ENCODE results near the gene CYB5D1. TPM values are rescaled to one million over a fixed set of nuclear protein-coding genes. Genes with fewer than 3 reads are reported as not detected.
"Not testable (repeated sequence)": the region's sequence is repeated elsewhere in the genome, so short reads cannot be mapped to it uniquely, and the experiment has no call there.

CYB5D1 gene, protein sequence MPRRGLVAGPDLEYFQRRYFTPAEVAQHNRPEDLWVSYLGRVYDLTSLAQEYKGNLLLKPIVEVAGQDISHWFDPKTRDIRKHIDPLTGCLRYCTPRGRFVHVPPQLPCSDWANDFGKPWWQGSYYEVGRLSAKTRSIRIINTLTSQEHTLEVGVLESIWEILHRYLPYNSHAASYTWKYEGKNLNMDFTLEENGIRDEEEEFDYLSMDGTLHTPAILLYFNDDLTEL
- 21.1 and 30.4 TPM in 2 replicates for polyA plus RNA-seq
- 25.8 and 27.8 TPM in 2 replicates for polyA minus RNA-seq

DNA sequence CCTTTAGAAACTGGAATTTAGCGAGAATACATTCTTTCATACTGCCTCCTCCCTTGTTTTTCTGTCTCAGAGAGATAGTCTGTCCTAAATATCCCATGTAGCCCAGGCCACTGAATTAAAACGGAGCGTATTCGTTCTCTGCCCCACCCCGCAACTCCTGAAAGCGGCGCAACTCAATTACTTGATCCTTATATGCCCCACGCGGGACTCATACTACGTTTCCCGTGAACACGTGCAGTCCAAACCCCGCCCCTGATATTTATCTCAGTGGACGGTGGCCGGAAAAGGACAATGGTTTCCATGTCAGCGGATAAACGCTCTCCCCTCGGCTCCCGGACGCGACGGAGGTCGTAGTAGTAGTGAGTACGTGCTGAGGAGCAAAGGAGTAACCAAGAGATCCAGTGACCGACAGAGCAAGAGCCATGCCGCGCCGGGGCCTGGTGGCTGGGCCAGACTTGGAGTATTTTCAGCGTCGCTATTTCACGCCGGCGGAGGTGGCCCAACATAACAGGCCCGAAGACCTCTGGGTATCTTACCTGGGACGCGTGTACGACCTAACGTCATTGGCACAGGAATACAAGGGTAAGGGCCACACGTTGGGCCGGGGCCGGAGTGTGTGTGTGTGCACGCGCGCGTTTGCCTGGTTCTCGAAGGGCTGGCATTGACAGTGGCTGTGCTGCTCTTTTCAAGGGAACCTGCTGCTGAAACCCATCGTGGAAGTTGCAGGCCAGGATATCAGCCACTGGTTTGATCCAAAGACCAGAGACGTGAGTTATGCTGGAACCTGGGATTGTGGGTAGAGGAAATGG, at the start of gene CYB5D1:
TSS of gene CYB5D1 (plus strand) at position 291 of the 809 bp plus-strand sequence. CDS start at position 423, 132 bp downstream.
- Histone ChIP-seq H3K4me2 (ENCODE audit: low read length) (peak within 1 kb of the TSS; percentile 97), H3K27ac (ENCODE audit: low read length) (peak within 1 kb of the TSS; percentile 98), H2AFZ (ENCODE audit: low read depth, low read length) (peak within 1 kb of the TSS; percentile 90), H3K36me3 (ENCODE audit: insufficient read depth, low read length) (no peaks in the 10 kb centered on the region), H3K9me2 (ENCODE audit: insufficient read depth, low read length) (no peaks in the 10 kb centered on the region), H4K20me1 (ENCODE audit: insufficient read depth) (peaks cover under 1% of the 10 kb centered on the region), H3F3A (ENCODE audit: insufficient read depth, low read length, poor library complexity, severe bottlenecking) (peaks cover 13% of the 10 kb centered on the region), H3K27me3 (ENCODE audit: insufficient read depth, low read depth, low read length) (no peaks in the 10 kb centered on the region), H3K4me3 (ENCODE audit: low read length) (peak within 1 kb of the TSS; percentile 85), H3K9me3 (ENCODE audit: low read length) (no peaks in the 10 kb centered on the region), H3K79me2 (replicated peaks; ENCODE audit: insufficient read depth, low read length) (peaks cover 19% of the 10 kb centered on the region), H3K9ac (ENCODE audit: low read length) (peak within 1 kb of the TSS; percentile 92)
- TF ChIP-seq POLR2AphosphoS5 (IDR thresholded peaks at IDR 0.05): no peak
- TF ChIP-seq SMC3 (conservative IDR thresholded peaks at IDR 0.05; ENCODE audit: poor library complexity): peak; percentile 25
- TF ChIP-seq, protein P1, sequence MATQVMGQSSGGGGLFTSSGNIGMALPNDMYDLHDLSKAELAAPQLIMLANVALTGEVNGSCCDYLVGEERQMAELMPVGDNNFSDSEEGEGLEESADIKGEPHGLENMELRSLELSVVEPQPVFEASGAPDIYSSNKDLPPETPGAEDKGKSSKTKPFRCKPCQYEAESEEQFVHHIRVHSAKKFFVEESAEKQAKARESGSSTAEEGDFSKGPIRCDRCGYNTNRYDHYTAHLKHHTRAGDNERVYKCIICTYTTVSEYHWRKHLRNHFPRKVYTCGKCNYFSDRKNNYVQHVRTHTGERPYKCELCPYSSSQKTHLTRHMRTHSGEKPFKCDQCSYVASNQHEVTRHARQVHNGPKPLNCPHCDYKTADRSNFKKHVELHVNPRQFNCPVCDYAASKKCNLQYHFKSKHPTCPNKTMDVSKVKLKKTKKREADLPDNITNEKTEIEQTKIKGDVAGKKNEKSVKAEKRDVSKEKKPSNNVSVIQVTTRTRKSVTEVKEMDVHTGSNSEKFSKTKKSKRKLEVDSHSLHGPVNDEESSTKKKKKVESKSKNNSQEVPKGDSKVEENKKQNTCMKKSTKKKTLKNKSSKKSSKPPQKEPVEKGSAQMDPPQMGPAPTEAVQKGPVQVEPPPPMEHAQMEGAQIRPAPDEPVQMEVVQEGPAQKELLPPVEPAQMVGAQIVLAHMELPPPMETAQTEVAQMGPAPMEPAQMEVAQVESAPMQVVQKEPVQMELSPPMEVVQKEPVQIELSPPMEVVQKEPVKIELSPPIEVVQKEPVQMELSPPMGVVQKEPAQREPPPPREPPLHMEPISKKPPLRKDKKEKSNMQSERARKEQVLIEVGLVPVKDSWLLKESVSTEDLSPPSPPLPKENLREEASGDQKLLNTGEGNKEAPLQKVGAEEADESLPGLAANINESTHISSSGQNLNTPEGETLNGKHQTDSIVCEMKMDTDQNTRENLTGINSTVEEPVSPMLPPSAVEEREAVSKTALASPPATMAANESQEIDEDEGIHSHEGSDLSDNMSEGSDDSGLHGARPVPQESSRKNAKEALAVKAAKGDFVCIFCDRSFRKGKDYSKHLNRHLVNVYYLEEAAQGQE (IDR thresholded peaks at IDR 0.05; ENCODE audit: borderline replicate concordance): peak; percentile 26
- TF ChIP-seq MXI1 (conservative IDR thresholded peaks at IDR 0.05; ENCODE audit: poor library complexity, severe bottlenecking): peak; percentile 98

DNA sequence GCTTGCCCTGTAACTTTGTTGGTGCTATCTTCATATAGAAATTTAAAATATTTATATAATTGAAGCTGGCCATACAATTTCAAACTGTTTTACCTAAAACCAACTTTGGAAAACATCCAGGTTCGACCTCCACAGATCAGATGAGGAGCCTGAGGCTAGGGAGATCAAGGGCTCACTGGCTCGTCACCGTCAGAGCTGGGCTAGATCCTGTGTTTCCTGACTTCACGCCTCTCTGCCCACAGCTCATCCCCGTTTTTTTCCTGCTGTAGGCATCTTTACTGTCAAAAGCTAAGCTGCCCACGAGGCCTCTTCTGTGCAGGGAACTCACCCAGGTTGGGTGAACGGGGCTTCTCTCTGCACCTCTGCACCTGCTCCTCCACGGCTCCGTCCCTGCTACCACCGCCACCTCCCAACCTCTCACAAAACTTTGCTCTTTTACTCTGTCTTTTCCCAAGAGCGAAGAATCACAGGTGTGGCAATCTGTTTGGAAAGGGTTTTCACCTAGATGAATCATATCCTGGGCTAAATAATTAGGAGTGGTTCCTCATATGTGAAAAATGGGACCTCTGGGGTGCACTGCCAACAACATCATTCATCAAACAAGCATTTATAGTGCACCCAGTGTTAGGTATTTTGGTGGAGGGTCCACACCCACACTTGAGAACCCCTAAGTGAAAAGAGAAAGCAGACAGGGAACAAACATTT, 48.6 kb upstream of the CYB5D1 start:
- TF ChIP-seq, protein P1 (IDR thresholded peaks at IDR 0.05; ENCODE audit: borderline replicate concordance): no peak
- TF ChIP-seq SMC3 (conservative IDR thresholded peaks at IDR 0.05; ENCODE audit: poor library complexity) (no peak), RAD21 (conservative IDR thresholded peaks at IDR 0.05) (no peak)
- H3K27ac ChIP-seq (ENCODE audit: low read length): no peak overlapping the region
- no peak overlapping the region for H3K4me3 ChIP-seq (ENCODE audit: low read length)
- no peak overlapping the region for H3K4me2 ChIP-seq (ENCODE audit: low read length)
- no peak overlapping the region for H3K9ac ChIP-seq (ENCODE audit: low read length)
- no peaks in the 10 kb centered on the region for H4K20me1 ChIP-seq (ENCODE audit: insufficient read depth)
- no peaks in the 10 kb centered on the region for H3K79me2 ChIP-seq (replicated peaks; ENCODE audit: insufficient read depth, low read length)
- H3K9me3 ChIP-seq (ENCODE audit: low read length): no peaks in the 10 kb centered on the region
- no peaks in the 10 kb centered on the region for H3F3A ChIP-seq (ENCODE audit: insufficient read depth, low read length, poor library complexity, severe bottlenecking)
- H3K9me2 ChIP-seq (ENCODE audit: insufficient read depth, low read length): no peaks in the 10 kb centered on the region
- H3K36me3 ChIP-seq (ENCODE audit: insufficient read depth, low read length): no peaks in the 10 kb centered on the region
- no peak overlapping the region for H2AFZ ChIP-seq (ENCODE audit: low read depth, low read length)
- no peaks in the 10 kb centered on the region for H3K27me3 ChIP-seq (ENCODE audit: insufficient read depth, low read depth, low read length)

DNA sequence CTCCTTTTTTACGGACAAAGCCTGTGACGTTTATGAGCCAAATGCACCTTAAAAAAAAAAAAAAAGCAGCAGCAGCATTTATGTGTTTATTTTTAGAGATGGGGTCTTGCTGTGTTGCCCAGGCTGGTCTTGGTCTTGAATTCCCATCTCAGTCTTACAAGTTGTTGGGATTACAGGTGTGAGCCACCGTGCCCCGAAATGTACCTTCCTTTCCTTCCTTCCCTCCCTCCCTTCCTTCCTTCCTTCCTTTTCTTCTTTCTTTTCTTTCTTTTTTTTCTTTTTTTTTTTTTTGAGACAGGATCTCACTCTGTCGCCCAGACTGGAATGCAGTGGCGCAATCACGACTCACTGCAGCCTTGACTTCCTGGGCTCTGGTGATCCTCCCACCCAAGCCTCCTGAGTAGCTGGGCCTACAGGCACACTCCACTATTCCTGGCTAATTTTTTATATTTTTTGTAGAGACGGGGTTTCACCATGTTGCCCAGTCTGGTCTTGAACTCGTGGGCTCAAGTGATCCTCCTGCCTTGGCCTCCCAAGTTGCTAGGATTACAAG, 47.9 kb upstream of the CYB5D1 start:
- H3K9me3 ChIP-seq (ENCODE audit: low read length); H4K20me1 ChIP-seq (ENCODE audit: insufficient read depth): not testable (repeated sequence)

More for the DNA sequence above, 47.9 kb upstream of the CYB5D1 start:
- not testable (repeated sequence) for H2AFZ ChIP-seq (ENCODE audit: low read depth, low read length); H3K4me2 ChIP-seq (ENCODE audit: low read length); H3K27ac ChIP-seq (ENCODE audit: low read length); H3K9me2 ChIP-seq (ENCODE audit: insufficient read depth, low read length); H3F3A ChIP-seq (ENCODE audit: insufficient read depth, low read length, poor library complexity, severe bottlenecking); H3K4me3 ChIP-seq (ENCODE audit: low read length); H3K9ac ChIP-seq (ENCODE audit: low read length); H3K79me2 ChIP-seq (replicated peaks; ENCODE audit: insufficient read depth, low read length); H3K36me3 ChIP-seq (ENCODE audit: insufficient read depth, low read length); H3K27me3 ChIP-seq (ENCODE audit: insufficient read depth, low read depth, low read length)

Data from neural cell (in vitro differentiated cells).